Measurements from ENCODE around the gene GTF2H1.

DNA sequence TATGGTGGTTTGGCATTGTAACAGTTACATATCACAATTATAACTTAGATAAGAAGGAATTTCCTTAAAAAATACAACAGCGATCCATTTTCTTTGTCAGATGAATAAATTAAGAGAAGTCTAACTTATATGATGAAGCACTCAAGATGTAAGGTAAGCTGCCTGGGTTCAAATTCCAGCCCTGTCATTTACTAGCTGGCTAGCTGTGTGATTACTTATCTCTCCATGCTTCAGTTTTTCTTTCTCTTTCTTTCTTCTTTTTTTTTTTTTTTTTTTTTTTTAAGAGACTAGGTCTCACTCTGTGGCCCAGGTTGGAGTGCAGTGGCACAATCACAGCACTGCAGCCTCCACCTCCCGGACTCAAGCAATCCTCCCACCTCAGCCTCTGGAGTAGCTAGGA lies 49.8 kb downstream of the GTF2H1 start:
- TF ChIP-seq, protein P1, sequence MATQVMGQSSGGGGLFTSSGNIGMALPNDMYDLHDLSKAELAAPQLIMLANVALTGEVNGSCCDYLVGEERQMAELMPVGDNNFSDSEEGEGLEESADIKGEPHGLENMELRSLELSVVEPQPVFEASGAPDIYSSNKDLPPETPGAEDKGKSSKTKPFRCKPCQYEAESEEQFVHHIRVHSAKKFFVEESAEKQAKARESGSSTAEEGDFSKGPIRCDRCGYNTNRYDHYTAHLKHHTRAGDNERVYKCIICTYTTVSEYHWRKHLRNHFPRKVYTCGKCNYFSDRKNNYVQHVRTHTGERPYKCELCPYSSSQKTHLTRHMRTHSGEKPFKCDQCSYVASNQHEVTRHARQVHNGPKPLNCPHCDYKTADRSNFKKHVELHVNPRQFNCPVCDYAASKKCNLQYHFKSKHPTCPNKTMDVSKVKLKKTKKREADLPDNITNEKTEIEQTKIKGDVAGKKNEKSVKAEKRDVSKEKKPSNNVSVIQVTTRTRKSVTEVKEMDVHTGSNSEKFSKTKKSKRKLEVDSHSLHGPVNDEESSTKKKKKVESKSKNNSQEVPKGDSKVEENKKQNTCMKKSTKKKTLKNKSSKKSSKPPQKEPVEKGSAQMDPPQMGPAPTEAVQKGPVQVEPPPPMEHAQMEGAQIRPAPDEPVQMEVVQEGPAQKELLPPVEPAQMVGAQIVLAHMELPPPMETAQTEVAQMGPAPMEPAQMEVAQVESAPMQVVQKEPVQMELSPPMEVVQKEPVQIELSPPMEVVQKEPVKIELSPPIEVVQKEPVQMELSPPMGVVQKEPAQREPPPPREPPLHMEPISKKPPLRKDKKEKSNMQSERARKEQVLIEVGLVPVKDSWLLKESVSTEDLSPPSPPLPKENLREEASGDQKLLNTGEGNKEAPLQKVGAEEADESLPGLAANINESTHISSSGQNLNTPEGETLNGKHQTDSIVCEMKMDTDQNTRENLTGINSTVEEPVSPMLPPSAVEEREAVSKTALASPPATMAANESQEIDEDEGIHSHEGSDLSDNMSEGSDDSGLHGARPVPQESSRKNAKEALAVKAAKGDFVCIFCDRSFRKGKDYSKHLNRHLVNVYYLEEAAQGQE (IDR thresholded peaks at IDR 0.05; ENCODE audit: low read depth): no peak
- no peak for TF ChIP-seq RAD21 (IDR thresholded peaks at IDR 0.05; ENCODE audit: low read depth)
- no peak for TF ChIP-seq TEAD4 (IDR thresholded peaks at IDR 0.05)
- TF ChIP-seq EGR1 (IDR thresholded peaks at IDR 0.05): no peak
